Thyroid gland (tissue), 4 donors: Measurements from ENCODE around the gene RHEB.

Experiments
- POLR2A ChIP-seq, 2 donors: fragments of 450-650 bp; IDR thresholded peaks; one replicate each; pipeline ENCODE4 v1.6.1; 2017; ENCODE audit warnings: antibody characterized with exemption in 2 of 2, mild to moderate bottlenecking in 2 of 2, moderate library complexity in 1 of 2
- TF ChIP-seq, protein P1 (sequence below), 6 experiments: fragments of 200-600 bp in 3 of 6; fragments of 450-650 bp in 3 of 6; sonication (generic) in 3 of 6; IDR thresholded peaks; one replicate each; pipeline ENCODE4 v1.5.1; 2016 to 2019; ENCODE audit warnings: antibody characterized with exemption in 6 of 6, mild to moderate bottlenecking in 2 of 6, inconsistent platforms in 1 of 6, moderate library complexity in 1 of 6

DNA sequence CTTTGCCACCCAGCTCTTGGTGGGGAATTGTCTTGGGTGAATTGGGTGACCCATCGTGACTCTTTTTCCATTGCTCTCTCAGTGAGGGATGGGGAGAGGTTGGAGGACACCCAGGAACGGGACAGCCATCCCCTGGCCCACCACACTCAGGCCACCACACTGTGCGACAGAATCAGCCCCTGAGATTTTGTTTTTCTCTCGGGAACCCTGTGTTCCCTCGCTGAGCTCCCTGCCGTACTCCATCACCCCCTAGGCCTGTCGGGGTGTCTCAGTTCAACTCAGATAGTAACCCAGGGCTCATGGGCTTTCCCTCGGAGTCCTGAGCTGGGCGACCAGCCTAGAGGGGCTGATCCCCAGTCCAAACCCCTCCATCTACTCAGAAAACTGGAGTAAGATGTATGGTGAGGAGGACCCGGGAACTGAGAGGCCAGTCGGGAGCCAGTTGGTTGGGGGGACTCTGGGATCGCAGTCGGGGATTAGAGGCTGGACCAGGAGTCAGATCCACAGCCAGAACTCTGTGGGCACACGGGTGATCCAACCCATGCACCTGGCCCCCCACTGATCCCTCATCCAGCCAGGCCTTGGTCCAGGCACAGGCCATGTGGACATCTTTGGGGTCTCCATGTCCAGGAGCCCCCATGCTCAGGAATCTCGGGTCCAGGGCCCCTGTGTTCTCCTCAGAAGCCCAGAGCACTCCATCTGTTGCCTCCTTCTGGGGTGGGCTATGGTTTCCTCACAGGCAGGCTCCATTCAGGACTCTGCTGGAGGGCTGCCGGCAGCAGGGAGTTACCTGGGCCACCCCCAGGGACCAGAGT, 89.1 kb downstream of the RHEB start:
- TF ChIP-seq, protein P1, sequence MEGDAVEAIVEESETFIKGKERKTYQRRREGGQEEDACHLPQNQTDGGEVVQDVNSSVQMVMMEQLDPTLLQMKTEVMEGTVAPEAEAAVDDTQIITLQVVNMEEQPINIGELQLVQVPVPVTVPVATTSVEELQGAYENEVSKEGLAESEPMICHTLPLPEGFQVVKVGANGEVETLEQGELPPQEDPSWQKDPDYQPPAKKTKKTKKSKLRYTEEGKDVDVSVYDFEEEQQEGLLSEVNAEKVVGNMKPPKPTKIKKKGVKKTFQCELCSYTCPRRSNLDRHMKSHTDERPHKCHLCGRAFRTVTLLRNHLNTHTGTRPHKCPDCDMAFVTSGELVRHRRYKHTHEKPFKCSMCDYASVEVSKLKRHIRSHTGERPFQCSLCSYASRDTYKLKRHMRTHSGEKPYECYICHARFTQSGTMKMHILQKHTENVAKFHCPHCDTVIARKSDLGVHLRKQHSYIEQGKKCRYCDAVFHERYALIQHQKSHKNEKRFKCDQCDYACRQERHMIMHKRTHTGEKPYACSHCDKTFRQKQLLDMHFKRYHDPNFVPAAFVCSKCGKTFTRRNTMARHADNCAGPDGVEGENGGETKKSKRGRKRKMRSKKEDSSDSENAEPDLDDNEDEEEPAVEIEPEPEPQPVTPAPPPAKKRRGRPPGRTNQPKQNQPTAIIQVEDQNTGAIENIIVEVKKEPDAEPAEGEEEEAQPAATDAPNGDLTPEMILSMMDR (IDR thresholded peaks at IDR 0.05), result no peak
- no peak for TF ChIP-seq POLR2A (IDR thresholded peaks at IDR 0.05)
